Epithelial cell of prostate (primary cell): ENCODE results near the gene JUND.

Experiments used
- DNase-seq: peaks from one replicate; pipeline ENCODE4 v3.0.0-alpha.2; 2011; ENCODE audit warnings: low read depth, low spot score
- H3K27ac ChIP-seq: fragments of 450-650 bp; 2 replicates; pipeline ENCODE4 v1.5.1; 2017; ENCODE audit warnings: mild to moderate bottlenecking

Gene JUND

GRCh38 chr19:18253130-18253529, 28.3 kb downstream of the JUND start:
- H3K27ac ChIP-seq = peak overlapping the region; percentile 84
- DNase-seq = no peak

GRCh38 chr19:18252370-18252717, 29.1 kb downstream of the JUND start:
- no peak overlapping the region for H3K27ac ChIP-seq
- no peak for DNase-seq

- no peak for DNase-seq
- H3K27ac ChIP-seq = no peak overlapping the region
Measured at GRCh38 chr19:18251587-18252369, 29.6 kb downstream of the JUND start.

GRCh38 chr19:18249834-18250233, 31.6 kb downstream of the JUND start:
- no peak for DNase-seq

GRCh38 chr19:18245297-18245696, 36.1 kb downstream of the JUND start:
- no peak for DNase-seq
- H3K27ac ChIP-seq = no peak overlapping the region

More at GRCh38 chr19:18249834-18250233, 31.6 kb downstream of the JUND start:
- no peak overlapping the region for H3K27ac ChIP-seq

- no peak for DNase-seq
- H3K27ac ChIP-seq = no peak overlapping the region
Measured at GRCh38 chr19:18239303-18239702, 42.1 kb downstream of the JUND start.

GRCh38 chr19:18234194-18234593, 47.2 kb downstream of the JUND start:
- H3K27ac ChIP-seq = no peak overlapping the region
- no peak for DNase-seq

- DNase-seq = no peak
- no peak overlapping the region for H3K27ac ChIP-seq
Measured at GRCh38 chr19:18233224-18233825, 48.1 kb downstream of the JUND start.

GRCh38 chr19:18232540-18233223, 48.7 kb downstream of the JUND start:
- no peak for DNase-seq

GRCh38 chr19:18231775-18232174, 49.6 kb downstream of the JUND start:
- DNase-seq = no peak
- H3K27ac ChIP-seq = no peak overlapping the region

More at GRCh38 chr19:18232540-18233223, 48.7 kb downstream of the JUND start:
- H3K27ac ChIP-seq = no peak overlapping the region

GRCh38 chr19:18230941-18231734, 50.3 kb downstream of the JUND start:
- DNase-seq = no peak
- H3K27ac ChIP-seq = no peak overlapping the region

GRCh38 chr19:18229915-18230314, 51.5 kb downstream of the JUND start:
- no peak overlapping the region for H3K27ac ChIP-seq
- DNase-seq = no peak
